Astrocyte (in vitro differentiated cells and primary cell): Measurements from ENCODE around the gene RAET1G. TPM values are rescaled to one million over a fixed set of nuclear protein-coding genes. Genes with fewer than 3 reads are reported as not detected.

ENCODE experiments used
- DNase-seq: peaks from one replicate; pipeline ENCODE4 v3.0.0-alpha.2; 2010; ENCODE audit warnings: low read depth
- FAIRE-seq: peaks from 2 replicates; lab custom pipeline; 2011; peaks lifted over from hg19 to GRCh38; lab: Jason Lieb, UNC
- H2AFZ ChIP-seq: 2 replicates; pipeline ENCODE4 v1.6.0; 2012; ENCODE audit warnings: low read depth, low read length, inconsistent platforms
- H3K27ac ChIP-seq: 2 replicates; pipeline ENCODE4 v1.5.1; 2011; ENCODE audit warnings: low read depth, low read length, inconsistent platforms
- H3K27me3 ChIP-seq: 2 replicates; pipeline ENCODE4 v1.6.0; 2011; ENCODE audit warnings: low read length, inconsistent platforms; ENCODE audit not compliant: insufficient read depth
- H3K36me3 ChIP-seq: 2 replicates; pipeline ENCODE4 v1.5.1; 2011; ENCODE audit warnings: low read length, inconsistent platforms; ENCODE audit not compliant: insufficient read depth
- H3K4me1 ChIP-seq: 2 replicates; pipeline ENCODE4 v1.5.1; 2011; ENCODE audit warnings: low read length, inconsistent platforms; ENCODE audit not compliant: insufficient read depth
- H3K4me2 ChIP-seq: 2 replicates; pipeline ENCODE4 v1.6.0; 2012; ENCODE audit warnings: low read length, inconsistent platforms
- H3K4me3 ChIP-seq: 2 replicates; pipeline ENCODE4 v1.5.1; 2011; ENCODE audit warnings: low read depth, mild to moderate bottlenecking, low read length, inconsistent platforms; ENCODE audit not compliant: insufficient read depth
- H3K79me2 ChIP-seq: 2 replicates; pipeline ENCODE4 v1.6.0; 2012; ENCODE audit warnings: mild to moderate bottlenecking, low read length, inconsistent platforms; ENCODE audit not compliant: insufficient read depth
- H3K9ac ChIP-seq: 2 replicates; pipeline ENCODE4 v1.6.0; 2012; ENCODE audit warnings: mild to moderate bottlenecking, low read length, inconsistent platforms
- H3K9me3 ChIP-seq: 2 replicates; pipeline ENCODE4 v1.5.1; 2012; ENCODE audit warnings: low read depth, mild to moderate bottlenecking, low read length, inconsistent platforms; ENCODE audit not compliant: insufficient read depth
- H4K20me1 ChIP-seq: 2 replicates; pipeline ENCODE4 v1.6.0; 2012; ENCODE audit warnings: low read length, inconsistent platforms; ENCODE audit not compliant: insufficient read depth
- H3K27ac Mint-ChIP-seq: one replicate; pipeline ENCODE4 v1.8.0; 2021; ENCODE audit warnings: mild to moderate bottlenecking, mixed read lengths; ENCODE audit not compliant: unreplicated experiment
- H3K27me3 Mint-ChIP-seq: one replicate; pipeline ENCODE4 v1.8.0; 2021; ENCODE audit warnings: low read depth, mixed read lengths; ENCODE audit not compliant: unreplicated experiment
- H3K36me3 Mint-ChIP-seq: one replicate; pipeline ENCODE4 v1.8.0; 2021; ENCODE audit warnings: low read depth, mixed read lengths; ENCODE audit not compliant: unreplicated experiment
- H3K4me1 Mint-ChIP-seq: one replicate; pipeline ENCODE4 v1.8.0; 2021; ENCODE audit warnings: low read depth, mixed read lengths; ENCODE audit not compliant: unreplicated experiment
- H3K4me3 Mint-ChIP-seq: one replicate; pipeline ENCODE4 v1.8.0; 2021; ENCODE audit warnings: mild to moderate bottlenecking, moderate library complexity, mixed read lengths; ENCODE audit not compliant: unreplicated experiment
- H3K9me3 Mint-ChIP-seq: one replicate; pipeline ENCODE4 v1.8.0; 2021; ENCODE audit warnings: mild to moderate bottlenecking, mixed read lengths; ENCODE audit not compliant: unreplicated experiment
- CTCF ChIP-seq: IDR thresholded peaks from 2 replicates; pipeline ENCODE4 v1.5.1; 2011; ENCODE audit warnings: low read depth, mild to moderate bottlenecking, inconsistent platforms, low read length, moderate library complexity; ENCODE audit not compliant: insufficient read depth
- EZH2 ChIP-seq: IDR thresholded peaks from 2 replicates; pipeline ENCODE4 v1.6.1; 2012; ENCODE audit warnings: mild to moderate bottlenecking, low read length, inconsistent platforms; ENCODE audit not compliant: insufficient read depth
- total RNA-seq: library from RNA; stranded (reverse); gene quantifications from 2 replicates; pipeline ENCODE4 v1.2.1, GENCODE V29; 2021

Gene RAET1G
- total RNA-seq, 1 donor from 2014 or later, result not detected

- TF ChIP-seq CTCF, result no peak
- no peak for TF ChIP-seq EZH2
- H3K4me3 Mint-ChIP-seq, result no peak overlapping the region
- Histone ChIP-seq H4K20me1 (no peaks in the 10 kb centered on the region), H3K36me3 (no peaks in the 10 kb centered on the region), H3K4me1 (no peaks in the 10 kb centered on the region), H3K9me3 (peaks cover 10% of the 10 kb centered on the region), H3K27me3 (no peaks in the 10 kb centered on the region), H3K4me2 (no peak overlapping the region), H3K79me2 (no peaks in the 10 kb centered on the region), H2AFZ (no peak overlapping the region), H3K9ac (no peak overlapping the region), H3K27ac (no peak overlapping the region), H3K4me3 (no peak overlapping the region)
- no peaks in the 10 kb centered on the region for H3K4me1 Mint-ChIP-seq
- FAIRE-seq, result no peak
- H3K36me3 Mint-ChIP-seq, result no peaks in the 10 kb centered on the region
- no peak for DNase-seq
- H3K27ac Mint-ChIP-seq, result no peak overlapping the region
- peaks cover 12% of the 10 kb centered on the region for H3K9me3 Mint-ChIP-seq
- peaks cover 58% of the 10 kb centered on the region for H3K27me3 Mint-ChIP-seq
Measured at GRCh38 chr6:149905371-149905910, 17.5 kb downstream of the RAET1G start.

- Mint-ChIP-seq H3K27ac (no peak overlapping the region), H3K4me3 (no peak overlapping the region), H3K9me3 (peaks cover 12% of the 10 kb centered on the region), H3K4me1 (no peaks in the 10 kb centered on the region), H3K36me3 (no peaks in the 10 kb centered on the region), H3K27me3 (peaks cover 60% of the 10 kb centered on the region)
- no peak overlapping the region for H3K9ac ChIP-seq
- H4K20me1 ChIP-seq, result no peaks in the 10 kb centered on the region
- no peaks in the 10 kb centered on the region for H3K4me1 ChIP-seq
- H3K4me2 ChIP-seq, result no peak overlapping the region
- no peaks in the 10 kb centered on the region for H3K36me3 ChIP-seq
- H3K27ac ChIP-seq, result no peak overlapping the region
- H3K79me2 ChIP-seq, result no peaks in the 10 kb centered on the region
- H3K27me3 ChIP-seq, result no peaks in the 10 kb centered on the region
- H3K4me3 ChIP-seq, result no peak overlapping the region
- TF ChIP-seq CTCF, result no peak
- TF ChIP-seq EZH2, result no peak
- H2AFZ ChIP-seq, result no peak overlapping the region
- DNase-seq (no peak), FAIRE-seq (no peak)
- peaks cover 10% of the 10 kb centered on the region for H3K9me3 ChIP-seq
Measured at GRCh38 chr6:149904661-149905370, 18.1 kb downstream of the RAET1G start.
